Stimulated activated CD4-positive, alpha-beta T cell treated with anti-CD3 and anti-CD28 coated beads, Interleukin-15, amount 100 ng/mL, for 1 hour (primary cell): ENCODE data around the gene SLC16A11.
"Not testable (repeated sequence)": the region's sequence is repeated elsewhere in the genome, so short reads cannot be mapped to it uniquely, and the experiment has no call there.

Experiments used
- DNase-seq, 2 donors: peaks; one replicate each; pipeline ENCODE4 v3.0.0-alpha.2; 2020; ENCODE audit warnings: low read depth in 1 of 2, low spot score in 1 of 2

SLC16A11 gene

DNA sequence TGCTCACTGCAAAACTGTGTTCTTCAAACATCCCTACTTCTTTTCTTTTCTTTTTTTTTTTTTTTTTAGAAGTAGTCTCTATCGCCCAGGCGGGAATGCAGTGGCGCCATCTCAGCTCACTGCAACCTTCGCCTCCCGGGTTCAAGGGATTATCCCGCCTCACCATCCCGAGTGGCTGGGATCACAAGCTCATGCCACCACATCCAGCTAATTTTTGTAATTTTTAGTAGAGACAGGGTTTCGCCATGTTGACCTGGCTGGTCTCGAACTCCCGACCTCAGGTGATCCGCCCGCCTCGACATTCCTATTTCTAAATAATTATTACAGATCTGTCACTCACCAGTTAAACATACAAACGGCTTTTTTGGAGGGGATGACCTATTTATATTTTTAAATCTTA, 32.5 kb downstream of the SLC16A11 start:
- no peak for DNase-seq

DNA sequence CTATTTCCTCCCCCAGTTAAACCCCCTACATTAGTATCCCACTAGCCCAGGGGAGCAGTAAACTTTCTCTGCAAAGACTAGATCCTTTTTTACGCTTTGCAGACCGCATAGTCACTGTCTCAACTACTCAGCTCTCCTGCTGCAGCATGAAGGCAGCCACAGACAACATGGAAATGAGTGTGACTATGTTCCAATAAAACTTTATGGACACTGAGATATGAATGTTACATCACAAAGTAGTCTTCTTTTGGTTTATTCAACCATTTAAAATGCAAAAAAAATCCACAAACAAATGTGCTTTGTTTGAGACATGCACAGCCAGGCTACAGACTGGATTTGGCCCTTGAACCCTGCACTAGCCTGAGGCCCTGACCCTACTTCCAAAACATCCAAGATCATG, 33.4 kb downstream of the SLC16A11 start:
- no peak for DNase-seq

GRCh38 chr17:7007143-7007542, 36.7 kb downstream of the SLC16A11 start:
- no peak for DNase-seq

- DNase-seq = no peak
Measured at GRCh38 chr17:7005716-7006115, 38.2 kb downstream of the SLC16A11 start.

- no peak for DNase-seq
Measured at GRCh38 chr17:7004398-7005253, 39.3 kb downstream of the SLC16A11 start.

GRCh38 chr17:7003745-7004144, 40.1 kb downstream of the SLC16A11 start:
- no peak for DNase-seq

- DNase-seq = no peak
Measured at GRCh38 chr17:7002288-7003047, 41.4 kb downstream of the SLC16A11 start.

- DNase-seq = no peak
Measured at GRCh38 chr17:7001318-7001961, 42.5 kb downstream of the SLC16A11 start.

- no peak for DNase-seq
Measured at GRCh38 chr17:6998855-6999508, 44.9 kb downstream of the SLC16A11 start.

DNA sequence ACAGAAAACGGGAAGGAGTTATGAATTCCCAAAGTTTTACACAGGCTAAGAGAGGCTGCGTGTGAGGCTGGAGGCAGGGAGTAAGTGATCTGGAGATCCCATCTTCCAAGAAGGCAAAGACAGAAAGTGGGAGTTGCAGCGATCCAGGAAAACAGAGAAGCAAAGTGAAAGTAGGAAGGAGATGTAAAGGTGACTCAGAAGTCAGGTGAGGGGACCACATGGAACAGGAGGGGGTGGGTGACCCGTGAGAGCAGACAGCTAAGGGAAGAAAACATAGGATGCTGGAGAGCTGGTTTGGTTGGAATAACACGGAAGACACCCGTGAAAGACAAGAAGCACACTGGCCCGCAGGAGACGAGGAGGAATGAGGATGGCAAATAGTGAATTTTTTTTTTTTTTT, 46.7 kb downstream of the SLC16A11 start:
- no peak for DNase-seq

GRCh38 chr17:6996256-6997011, 47.5 kb downstream of the SLC16A11 start:
- DNase-seq = no peak

- DNase-seq = no peak
Measured at GRCh38 chr17:6995500-6996255, 48.2 kb downstream of the SLC16A11 start, which contains the start of gene ALOX12. ALOX12 (plus strand) TSS chr17:6996049; CDS start chr17:6996118, 69 bp downstream.

DNA sequence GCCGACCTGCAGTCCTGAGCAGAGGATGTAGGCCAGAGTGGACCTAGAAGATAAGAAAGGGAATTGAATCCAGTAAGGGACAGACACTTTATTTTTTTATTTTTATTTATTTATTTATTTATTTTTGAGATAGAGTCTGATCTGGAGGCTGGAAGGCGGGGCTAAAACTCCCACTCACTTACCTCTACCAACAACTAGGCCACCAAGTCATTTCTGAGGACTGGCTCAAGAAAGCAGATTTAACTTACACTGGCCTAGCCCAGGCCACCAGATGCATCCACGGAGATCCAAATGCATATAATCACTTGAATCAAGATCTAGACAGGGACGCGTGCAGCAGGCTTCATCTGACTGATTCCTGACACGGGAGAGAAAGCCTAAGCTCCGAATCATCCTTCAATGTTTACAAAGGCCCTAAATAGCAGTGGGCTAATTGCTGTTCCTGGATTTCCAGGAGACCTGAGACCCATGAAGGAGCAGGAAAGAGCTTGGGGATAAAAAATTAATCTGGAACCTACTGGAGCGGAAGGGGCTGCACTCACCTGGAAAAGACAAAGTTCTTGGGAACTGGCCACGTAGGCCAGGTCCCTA, 49.1 kb downstream of the SLC16A11 start:
- no peak for DNase-seq

DNA sequence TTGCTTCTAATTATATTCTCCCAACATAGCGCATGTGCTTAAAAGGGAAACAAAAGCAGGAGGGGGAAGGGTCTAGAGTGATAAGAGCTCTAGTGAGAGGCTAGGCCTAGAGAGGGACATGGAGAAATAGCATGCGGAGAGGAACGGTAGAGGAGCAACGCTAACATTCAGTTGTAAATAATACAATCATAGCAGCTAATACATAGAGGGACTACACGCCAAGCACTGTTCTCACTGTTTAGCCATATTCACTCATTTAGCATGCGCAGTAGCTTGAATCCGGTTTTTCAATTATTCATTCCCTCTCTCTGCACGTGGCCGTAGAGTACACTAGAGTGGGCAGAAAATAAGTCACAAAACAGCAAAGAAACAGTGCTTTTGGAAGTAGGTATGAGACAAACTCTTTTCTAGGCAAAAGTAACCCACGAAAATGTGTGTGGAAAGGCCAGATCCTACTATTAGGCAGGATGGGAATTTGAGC, 49.7 kb downstream of the SLC16A11 start:
- no peak for DNase-seq

GRCh38 chr17:6993613-6994056, 50.3 kb downstream of the SLC16A11 start:
- DNase-seq = not testable (repeated sequence)
